GM19328 (cell line): ENCODE measurements around the gene IL21R.
"Not testable (repeated sequence)": the region's sequence is repeated elsewhere in the genome, so short reads cannot be mapped to it uniquely, and the experiment has no call there.

Source experiments
- ATAC-seq: cut with Tn5 transposase; IDR thresholded peaks from one replicate; pipeline ENCODE4 v1.9.1; 2021; ENCODE audit warnings: mild to moderate bottlenecking, moderate library complexity; ENCODE audit not compliant: unreplicated experiment

Gene IL21R

GRCh38 chr16:27426423-27427408, 24.7 kb downstream of the IL21R start:
- peak; percentile 70 for ATAC-seq

GRCh38 chr16:27427538-27427937, 25.6 kb downstream of the IL21R start:
- no peak for ATAC-seq

- no peak for ATAC-seq
Observed at GRCh38 chr16:27428026-27428785, 26.2 kb downstream of the IL21R start.

- ATAC-seq: no peak
Observed at GRCh38 chr16:27429330-27429871, 27.4 kb downstream of the IL21R start.

GRCh38 chr16:27429981-27430441, 28.0 kb downstream of the IL21R start:
- ATAC-seq: no peak

- no peak for ATAC-seq
Observed at GRCh38 chr16:27430512-27430911, 28.5 kb downstream of the IL21R start.

GRCh38 chr16:27430923-27431484, 29.0 kb downstream of the IL21R start:
- ATAC-seq: no peak

- ATAC-seq: no peak
Observed at GRCh38 chr16:27431773-27432532, 30.0 kb downstream of the IL21R start.

- ATAC-seq: no peak
Observed at GRCh38 chr16:27432558-27432957, 30.6 kb downstream of the IL21R start.

GRCh38 chr16:27433191-27433590, 31.2 kb downstream of the IL21R start:
- ATAC-seq: not testable (repeated sequence)

GRCh38 chr16:27433636-27434035, 31.7 kb downstream of the IL21R start:
- ATAC-seq: no peak

GRCh38 chr16:27434141-27435051, 32.4 kb downstream of the IL21R start:
- ATAC-seq: no peak

GRCh38 chr16:27435146-27435545, 33.2 kb downstream of the IL21R start:
- not testable (repeated sequence) for ATAC-seq

GRCh38 chr16:27436065-27436464, 34.1 kb downstream of the IL21R start:
- no peak for ATAC-seq

- no peak for ATAC-seq
Observed at GRCh38 chr16:27436921-27437650, 35.1 kb downstream of the IL21R start.

GRCh38 chr16:27437946-27438345, 36.0 kb downstream of the IL21R start:
- no peak for ATAC-seq

GRCh38 chr16:27439271-27440018, 37.5 kb downstream of the IL21R start:
- ATAC-seq: no peak

GRCh38 chr16:27441276-27441675, 39.3 kb downstream of the IL21R start:
- ATAC-seq: no peak
